IPS-20b (cell line): Measurements from ENCODE around the gene CSDE1.

ENCODE experiments used
- H3K27ac ChIP-seq: one replicate; pipeline ENCODE4 v1.5.1; 2013; ENCODE audit warnings: low read length
- H3K27me3 ChIP-seq: 2 replicates; pipeline ENCODE4 v1.6.1; 2013; ENCODE audit warnings: mild to moderate bottlenecking, low read length, inconsistent platforms; ENCODE audit not compliant: insufficient read depth
- H3K36me3 ChIP-seq: 2 replicates; pipeline ENCODE4 v1.6.1; 2013; ENCODE audit warnings: low read depth, mild to moderate bottlenecking, inconsistent platforms, low read length, moderate library complexity; ENCODE audit not compliant: insufficient read depth
- H3K4me1 ChIP-seq: 2 replicates; pipeline ENCODE4 v1.6.1; 2013; ENCODE audit warnings: mild to moderate bottlenecking, control low read depth, inconsistent platforms, low read length, moderate library complexity; ENCODE audit not compliant: insufficient read depth
- H3K4me3 ChIP-seq: 2 replicates; pipeline ENCODE4 v1.5.1; 2013; ENCODE audit warnings: mild to moderate bottlenecking, low read length, inconsistent platforms
- H3K9ac ChIP-seq: 2 replicates; pipeline ENCODE4 v1.6.1; 2013; ENCODE audit warnings: low read depth, mild to moderate bottlenecking, inconsistent platforms, low read length, moderate library complexity
- H3K9me3 ChIP-seq: 2 replicates; pipeline ENCODE4 v1.6.1; 2013; ENCODE audit warnings: mild to moderate bottlenecking, low read depth, low read length, inconsistent platforms; ENCODE audit not compliant: insufficient read depth

CSDE1 gene

GRCh38 chr1:114670083-114671010 lies 87.4 kb downstream of the CSDE1 start:
- peak overlapping the region; percentile 68; the same call in 1 of the 2 replicates for H3K9ac ChIP-seq
- peaks cover 42% of the 10 kb centered on the region for H3K27me3 ChIP-seq
- H3K9me3 ChIP-seq: no peaks in the 10 kb centered on the region; the same call in 1 of the 2 replicates
- peak overlapping the region; percentile 90 for H3K4me3 ChIP-seq
- no peak overlapping the region for H3K27ac ChIP-seq
- peaks cover 6% of the 10 kb centered on the region; the same call in 1 of the 2 replicates for H3K4me1 ChIP-seq
- H3K36me3 ChIP-seq: no peaks in the 10 kb centered on the region

- Histone ChIP-seq H3K27me3 (peaks cover 41% of the 10 kb centered on the region), H3K27ac (no peak within 1 kb of the TSS), H3K36me3 (no peaks in the 10 kb centered on the region), H3K9me3 (no peaks in the 10 kb centered on the region; the same call in 1 of the 2 replicates), H3K4me3 (peak within 1 kb of the TSS; percentile 90), H3K9ac (peak within 1 kb of the TSS; percentile 68; the same call in 1 of the 2 replicates), H3K4me1 (peaks cover 6% of the 10 kb centered on the region; the same call in 1 of the 2 replicates)
Measured at GRCh38 chr1:114669562-114670082, 88.2 kb downstream of the CSDE1 start, which contains the start of gene DENND2C. TSS of gene DENND2C (minus strand) at chr1:114670049. CDS start at chr1:114625984, 44,065 bp downstream.

- H3K9ac ChIP-seq: peak overlapping the region; percentile 64; the same call in 1 of the 2 replicates
- H3K9me3 ChIP-seq: no peaks in the 10 kb centered on the region
- H3K27ac ChIP-seq: no peak overlapping the region
- peaks cover 6% of the 10 kb centered on the region; the same call in 1 of the 2 replicates for H3K4me1 ChIP-seq
- no peaks in the 10 kb centered on the region for H3K36me3 ChIP-seq
- H3K4me3 ChIP-seq: peak overlapping the region; percentile 90
- peaks cover 41% of the 10 kb centered on the region for H3K27me3 ChIP-seq
Measured at GRCh38 chr1:114668784-114669561, 88.8 kb downstream of the CSDE1 start.

GRCh38 chr1:114668373-114668772 lies 89.4 kb downstream of the CSDE1 start:
- no peak overlapping the region for H3K9ac ChIP-seq
- no peak overlapping the region for H3K4me3 ChIP-seq
- H3K27ac ChIP-seq: no peak overlapping the region
- H3K9me3 ChIP-seq: no peaks in the 10 kb centered on the region
- H3K36me3 ChIP-seq: no peaks in the 10 kb centered on the region
- peaks cover 6% of the 10 kb centered on the region; the same call in 1 of the 2 replicates for H3K4me1 ChIP-seq
- H3K27me3 ChIP-seq: peaks cover 40% of the 10 kb centered on the region

- no peak overlapping the region for H3K27ac ChIP-seq
- no peak overlapping the region for H3K4me3 ChIP-seq
- H3K4me1 ChIP-seq: peaks cover 6% of the 10 kb centered on the region; the same call in 1 of the 2 replicates
- no peaks in the 10 kb centered on the region for H3K36me3 ChIP-seq
- H3K9me3 ChIP-seq: no peaks in the 10 kb centered on the region
- H3K9ac ChIP-seq: no peak overlapping the region
- H3K27me3 ChIP-seq: peaks cover 33% of the 10 kb centered on the region
Measured at GRCh38 chr1:114666954-114667353, 90.8 kb downstream of the CSDE1 start.
